CD14-positive monocyte (primary cell): ENCODE data around the gene CRIM1. TPM values are rescaled to one million over a fixed set of nuclear protein-coding genes. Genes with fewer than 3 reads are reported as not detected.

Source experiments
- DNase-seq, 3 donors: peaks; one replicate each; pipeline ENCODE4 v3.0.0-alpha.2; 2011 to 2022
- H2AFZ ChIP-seq: 2 replicates; pipeline ENCODE4 v1.6.0; 2012; ENCODE audit warnings: mild to moderate bottlenecking, low read depth, low read length, inconsistent platforms; ENCODE audit not compliant: insufficient read depth, poor library complexity, severe bottlenecking
- H3K27ac ChIP-seq, 2 donors: 1 replicate in 1 of 2; 2 replicates in 1 of 2; pipeline ENCODE4 v1.5.1; 2012 to 2013; ENCODE audit warnings: low read length in 2 of 2, control low read depth in 1 of 2, inconsistent platforms in 1 of 2, low read depth in 1 of 2, mild to moderate bottlenecking in 1 of 2
- H3K27me3 ChIP-seq, 2 donors: one replicate each; pipeline versions ENCODE4 v1.6.0 to v1.6.1; 2011 to 2013; ENCODE audit warnings: low read length in 2 of 2; ENCODE audit not compliant: control insufficient read depth in 2 of 2, insufficient read depth in 2 of 2
- H3K36me3 ChIP-seq, 2 donors: replicated peaks in 1 of 2; 1 replicate in 1 of 2; 2 replicates in 1 of 2; pipeline versions ENCODE4 v1.5.1 to v1.6.1; 2012 to 2013; ENCODE audit warnings: low read length in 2 of 2, control low read depth in 1 of 2, inconsistent platforms in 1 of 2, mild to moderate bottlenecking in 1 of 2; ENCODE audit not compliant: insufficient read depth in 2 of 2, control insufficient read depth in 1 of 2
- H3K4me1 ChIP-seq, 2 donors: 1 replicate in 1 of 2; 2 replicates in 1 of 2; pipeline versions ENCODE4 v1.5.1 to v1.6.1; 2012 to 2013; ENCODE audit warnings: low read length in 2 of 2, control low read depth in 1 of 2, inconsistent platforms in 1 of 2, mild to moderate bottlenecking in 1 of 2, moderate library complexity in 1 of 2; ENCODE audit not compliant: insufficient read depth in 2 of 2, control insufficient read depth in 1 of 2
- H3K4me2 ChIP-seq: replicated peaks from 2 replicates; pipeline ENCODE3; 2012; ENCODE audit warnings: low read length, moderate library complexity, mild to moderate bottlenecking; ENCODE audit not compliant: poor library complexity, severe bottlenecking; ENCODE audit errors: extremely low read depth
- H3K4me3 ChIP-seq, 3 experiments: fragments of 200-600 bp in 1 of 3; sonication (generic) in 1 of 3; replicated peaks in 1 of 3; 1 replicate in 2 of 3; 2 replicates in 1 of 3; pipeline ENCODE4 v1.5.1; 2011 to 2013; ENCODE audit warnings: low read length in 3 of 3, mild to moderate bottlenecking in 3 of 3, control low read depth in 2 of 3, low read depth in 2 of 3, inconsistent platforms in 1 of 3, moderate library complexity in 1 of 3
- H3K79me2 ChIP-seq: 2 replicates; pipeline ENCODE4 v1.6.0; 2012; ENCODE audit warnings: mild to moderate bottlenecking, control low read depth, inconsistent platforms, low read length, moderate library complexity; ENCODE audit not compliant: insufficient read depth
- H3K9ac ChIP-seq: 2 replicates; pipeline ENCODE4 v1.6.0; 2017; ENCODE audit warnings: low read length, mild to moderate bottlenecking; ENCODE audit not compliant: insufficient read depth, poor library complexity, severe bottlenecking
- H3K9me3 ChIP-seq, 2 donors: replicated peaks in 1 of 2; 1 replicate in 1 of 2; 2 replicates in 1 of 2; pipeline versions ENCODE4 v1.5.1 to v1.6.1; 2012 to 2013; ENCODE audit warnings: low read length in 2 of 2, control low read depth in 1 of 2; ENCODE audit not compliant: control insufficient read depth in 1 of 2, insufficient read depth in 1 of 2
- H4K20me1 ChIP-seq: 2 replicates; pipeline ENCODE4 v1.6.0; 2012; ENCODE audit warnings: mild to moderate bottlenecking, low read length, control low read depth, moderate library complexity; ENCODE audit not compliant: insufficient read depth
- H3K27ac Mint-ChIP-seq, 7 donors: one replicate each; pipeline ENCODE4 v1.8.0; 2020; ENCODE audit warnings: mild to moderate bottlenecking in 7 of 7, mixed read lengths in 7 of 7, moderate library complexity in 6 of 7, inconsistent platforms in 2 of 7
- H3K27me3 Mint-ChIP-seq, 3 donors: one replicate each; pipeline ENCODE4 v1.8.0; 2021 to 2022; ENCODE audit warnings: low read depth in 3 of 3, mild to moderate bottlenecking in 3 of 3, mixed read lengths in 3 of 3, moderate library complexity in 3 of 3, inconsistent platforms in 1 of 3
- H3K36me3 Mint-ChIP-seq, 2 donors: one replicate each; pipeline ENCODE4 v1.8.0; 2020; ENCODE audit warnings: mixed read lengths in 2 of 2, inconsistent platforms in 1 of 2, mild to moderate bottlenecking in 1 of 2
- H3K4me1 Mint-ChIP-seq: one replicate; pipeline ENCODE4 v1.8.0; 2020; ENCODE audit warnings: mild to moderate bottlenecking, mixed read lengths
- H3K4me3 Mint-ChIP-seq, 2 donors: one replicate each; pipeline ENCODE4 v1.8.0; 2020; ENCODE audit warnings: mild to moderate bottlenecking in 2 of 2, mixed read lengths in 2 of 2, moderate library complexity in 1 of 2
- H3K9me3 Mint-ChIP-seq, 7 donors: one replicate each; pipeline ENCODE4 v1.8.0; 2020 to 2022; ENCODE audit warnings: mixed read lengths in 7 of 7, mild to moderate bottlenecking in 6 of 7, moderate library complexity in 6 of 7, inconsistent platforms in 2 of 7
- WGBS: methylation state at CpG from one replicate; pipeline ENCODE4 v1.1.5; 2013; ENCODE audit warnings: missing lambda C conversion rate; ENCODE audit not compliant: insufficient coverage; 5-methylcytosine and 5-hydroxymethylcytosine counted together
- intact Hi-C, 2 donors: fragments of 100-400 bp; cut with micrococcal nuclease; formaldehyde crosslinking; loops; one replicate each; pipeline versions ENCODE4 v1.15.0 to v1.15.1; 2023
- polyA plus RNA-seq, 3 donors: library from polyadenylated mRNA; depleted of rRNA in 1 of 3; unstranded in 2 of 3; stranded (reverse) in 1 of 3; fragments of 300-500 nt in 2 of 3; fragments of >200 nt in 1 of 3; fragmentation: Illumina TruSeq in 2 of 3; gene quantifications; 1 replicate in 2 of 3; 2 replicates in 1 of 3; pipeline ENCODE4 v1.2.3, GENCODE V29; 2012 to 2021
- TF ChIP-seq, protein P1 (sequence below): fragments of 200-600 bp; IDR thresholded peaks from one replicate; pipeline ENCODE4 v1.8.0; 2022; ENCODE audit warnings: antibody characterized with exemption, mild to moderate bottlenecking

CRIM1 gene
- polyA plus RNA-seq, 3 donors: 0.08 to 0.27 TPM; not detected in 1

DNA sequence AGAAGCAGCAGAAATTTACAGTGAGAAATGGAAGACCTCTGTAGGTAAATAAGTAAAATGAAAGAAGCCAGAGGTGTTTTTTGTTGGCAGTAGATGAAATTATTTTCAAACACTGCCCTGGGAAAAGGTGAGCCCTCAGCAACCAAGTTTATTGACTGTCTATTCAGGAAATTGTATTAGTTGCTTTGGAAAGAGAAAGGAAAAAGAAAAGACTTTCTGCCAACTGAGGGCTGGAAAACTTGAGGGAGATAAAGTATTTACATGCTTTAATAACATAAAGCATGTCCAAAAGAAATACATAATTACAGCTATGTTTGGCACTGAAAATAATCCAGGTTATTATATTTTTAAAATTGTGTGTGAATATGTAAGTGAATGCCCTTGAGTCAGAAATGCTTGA is 14.7 kb downstream of the CRIM1 start:
- no peak for DNase-seq
- no peaks in the 10 kb centered on the region for H4K20me1 ChIP-seq
- no peaks in the 10 kb centered on the region for H3K9me3 ChIP-seq
- intact Hi-C loops: no loop called here
- Mint-ChIP-seq H3K9me3 (no peaks in the 10 kb centered on the region), H3K27me3 (peaks cover 0 to 3% (median 0%) of the 10 kb centered on the region in 3 donors), H3K27ac (no peak overlapping the region), H3K4me1 (no peaks in the 10 kb centered on the region), H3K36me3 (no peaks in the 10 kb centered on the region), H3K4me3 (no peak overlapping the region)
- no peaks in the 10 kb centered on the region for H3K27me3 ChIP-seq
- no peak overlapping the region for H3K4me3 ChIP-seq
- H3K4me1 ChIP-seq: no peaks in the 10 kb centered on the region
- no peaks in the 10 kb centered on the region for H3K79me2 ChIP-seq
- H3K27ac ChIP-seq: no peak overlapping the region
- no peak overlapping the region for H3K9ac ChIP-seq
- TF ChIP-seq, protein P1, sequence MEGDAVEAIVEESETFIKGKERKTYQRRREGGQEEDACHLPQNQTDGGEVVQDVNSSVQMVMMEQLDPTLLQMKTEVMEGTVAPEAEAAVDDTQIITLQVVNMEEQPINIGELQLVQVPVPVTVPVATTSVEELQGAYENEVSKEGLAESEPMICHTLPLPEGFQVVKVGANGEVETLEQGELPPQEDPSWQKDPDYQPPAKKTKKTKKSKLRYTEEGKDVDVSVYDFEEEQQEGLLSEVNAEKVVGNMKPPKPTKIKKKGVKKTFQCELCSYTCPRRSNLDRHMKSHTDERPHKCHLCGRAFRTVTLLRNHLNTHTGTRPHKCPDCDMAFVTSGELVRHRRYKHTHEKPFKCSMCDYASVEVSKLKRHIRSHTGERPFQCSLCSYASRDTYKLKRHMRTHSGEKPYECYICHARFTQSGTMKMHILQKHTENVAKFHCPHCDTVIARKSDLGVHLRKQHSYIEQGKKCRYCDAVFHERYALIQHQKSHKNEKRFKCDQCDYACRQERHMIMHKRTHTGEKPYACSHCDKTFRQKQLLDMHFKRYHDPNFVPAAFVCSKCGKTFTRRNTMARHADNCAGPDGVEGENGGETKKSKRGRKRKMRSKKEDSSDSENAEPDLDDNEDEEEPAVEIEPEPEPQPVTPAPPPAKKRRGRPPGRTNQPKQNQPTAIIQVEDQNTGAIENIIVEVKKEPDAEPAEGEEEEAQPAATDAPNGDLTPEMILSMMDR: no peak
- H3K36me3 ChIP-seq: no peaks in the 10 kb centered on the region
- no peak overlapping the region for H3K4me2 ChIP-seq
- no peak overlapping the region for H2AFZ ChIP-seq

DNA sequence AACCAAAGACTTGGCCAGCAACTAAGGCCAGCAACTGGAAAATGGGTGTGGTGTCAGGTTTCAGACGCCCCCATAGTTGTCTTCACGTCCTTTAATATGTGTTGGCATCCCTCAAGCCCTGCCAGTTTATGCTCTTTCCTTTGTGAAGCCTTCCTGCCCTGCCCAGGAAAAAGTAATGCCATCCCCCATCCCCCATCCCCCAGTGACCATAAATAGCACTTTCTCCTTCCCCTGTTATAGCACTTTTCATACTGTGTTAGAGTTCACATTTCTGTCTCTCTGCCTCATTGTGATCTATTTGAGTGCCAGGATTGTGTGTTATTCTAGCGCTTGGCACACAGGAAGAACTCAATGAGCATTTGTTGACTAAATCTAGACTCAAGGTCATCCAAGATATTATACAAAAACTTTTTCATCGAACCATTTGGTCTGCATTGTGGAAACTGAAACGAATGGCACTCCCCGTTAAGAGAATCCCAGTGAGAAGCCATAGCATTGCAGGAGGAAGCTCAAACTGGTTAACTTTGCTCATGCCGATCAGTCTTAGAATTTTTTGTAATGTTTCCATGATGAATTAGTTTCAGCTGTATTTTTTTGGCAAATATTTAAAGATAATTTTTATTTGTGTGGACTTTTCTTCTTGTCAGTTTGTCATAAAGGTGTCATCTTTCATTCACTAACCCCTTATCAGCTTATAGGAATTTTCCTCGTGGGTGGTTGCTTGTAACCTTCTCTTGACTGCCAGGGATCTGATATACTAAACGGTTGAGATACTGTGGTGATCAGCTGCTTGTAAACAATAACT is 15.7 kb downstream of the CRIM1 start:
- no peak for DNase-seq
- Histone ChIP-seq H3K4me2 (no peak overlapping the region), H3K79me2 (no peaks in the 10 kb centered on the region), H2AFZ (no peak overlapping the region), H3K4me1 (no peaks in the 10 kb centered on the region), H3K4me3 (no peak overlapping the region), H3K36me3 (no peaks in the 10 kb centered on the region), H3K27me3 (no peaks in the 10 kb centered on the region), H3K9me3 (no peaks in the 10 kb centered on the region), H3K27ac (no peak overlapping the region), H3K9ac (no peak overlapping the region), H4K20me1 (no peaks in the 10 kb centered on the region)
- Mint-ChIP-seq H3K27ac (no peak overlapping the region), H3K4me1 (peaks cover 3% of the 10 kb centered on the region), H3K4me3 (no peak overlapping the region), H3K9me3 (no peaks in the 10 kb centered on the region), H3K36me3 (no peaks in the 10 kb centered on the region), H3K27me3 (peaks cover 0 to 1% (median 0%) of the 10 kb centered on the region in 3 donors)
- intact Hi-C loops: no loop called here
- TF ChIP-seq, protein P1: no peak
- WGBS: 95% methylated on average over 4 of the region's 9 CpGs
